ENCODE results near the gene LRP11.

The LRP11 gene

GRCh38 chr6:149876241-149876933 lies 12.2 kb upstream of the LRP11 start:
- H3K27me3 ChIP-seq (ENCODE audit: insufficient read depth, low read length, poor library complexity, severe bottlenecking) = no peaks in the 10 kb centered on the region
- no peak overlapping the region for H3K9ac ChIP-seq (ENCODE audit: low read depth, low read length, poor library complexity, severe bottlenecking)
- no peaks in the 10 kb centered on the region for H3K4me1 ChIP-seq (ENCODE audit: insufficient read depth, low read length, poor library complexity, severe bottlenecking)
- no peaks in the 10 kb centered on the region for H4K20me1 ChIP-seq (ENCODE audit: insufficient read depth, low read length, poor library complexity, severe bottlenecking)
- H3K9me3 ChIP-seq (ENCODE audit: insufficient read depth, low read depth, low read length) = no peaks in the 10 kb centered on the region
- no peaks in the 10 kb centered on the region for H3F3A ChIP-seq (ENCODE audit: low read depth)
- TF ChIP-seq EZH2phosphoT487 (IDR thresholded peaks at IDR 0.05; ENCODE audit: borderline replicate concordance) (no peak), CTCF (conservative IDR thresholded peaks at IDR 0.05; ENCODE audit: low read length) (no peak)
- H3K9me2 ChIP-seq (replicated peaks; ENCODE audit: low read depth, low read length) = no peaks in the 10 kb centered on the region
- no peak overlapping the region for H2AFZ ChIP-seq (ENCODE audit: low read length)
- H3K4me3 ChIP-seq (ENCODE audit: low read length, poor library complexity, severe bottlenecking) = no peak overlapping the region
- H3K79me2 ChIP-seq (ENCODE audit: insufficient read depth, low read length) = no peaks in the 10 kb centered on the region
- no peaks in the 10 kb centered on the region for H3K36me3 ChIP-seq (ENCODE audit: insufficient read depth, low read length)
- H3K4me2 ChIP-seq (ENCODE audit: low read depth, low read length, poor library complexity, severe bottlenecking) = no peak overlapping the region

GRCh38 chr6:149872233-149872632 lies 8.1 kb upstream of the LRP11 start:
- Histone ChIP-seq H3K9ac (ENCODE audit: low read depth, low read length, poor library complexity, severe bottlenecking) (no peak overlapping the region), H3K9me2 (replicated peaks; ENCODE audit: low read depth, low read length) (no peaks in the 10 kb centered on the region), H3K79me2 (ENCODE audit: insufficient read depth, low read length) (no peaks in the 10 kb centered on the region), H2AFZ (ENCODE audit: low read length) (no peak overlapping the region), H3K4me1 (ENCODE audit: insufficient read depth, low read length, poor library complexity, severe bottlenecking) (peaks cover 7% of the 10 kb centered on the region), H3K27me3 (ENCODE audit: insufficient read depth, low read length, poor library complexity, severe bottlenecking) (no peaks in the 10 kb centered on the region), H3K4me2 (ENCODE audit: low read depth, low read length, poor library complexity, severe bottlenecking) (no peak overlapping the region), H3F3A (ENCODE audit: low read depth) (no peaks in the 10 kb centered on the region), H3K36me3 (ENCODE audit: insufficient read depth, low read length) (no peaks in the 10 kb centered on the region), H3K4me3 (ENCODE audit: low read length, poor library complexity, severe bottlenecking) (no peak overlapping the region), H4K20me1 (ENCODE audit: insufficient read depth, low read length, poor library complexity, severe bottlenecking) (no peaks in the 10 kb centered on the region), H3K9me3 (ENCODE audit: insufficient read depth, low read depth, low read length) (no peaks in the 10 kb centered on the region)
- TF ChIP-seq EZH2phosphoT487 (IDR thresholded peaks at IDR 0.05; ENCODE audit: borderline replicate concordance) = no peak
- no peak for TF ChIP-seq CTCF (conservative IDR thresholded peaks at IDR 0.05; ENCODE audit: low read length)

GRCh38 chr6:149871182-149871581 lies 7.0 kb upstream of the LRP11 start:
- Histone ChIP-seq H3K4me2 (ENCODE audit: low read depth, low read length, poor library complexity, severe bottlenecking) (no peak overlapping the region), H3K36me3 (ENCODE audit: insufficient read depth, low read length) (no peaks in the 10 kb centered on the region), H3K4me3 (ENCODE audit: low read length, poor library complexity, severe bottlenecking) (no peak overlapping the region), H3K9me2 (replicated peaks; ENCODE audit: low read depth, low read length) (no peaks in the 10 kb centered on the region), H3K9me3 (ENCODE audit: insufficient read depth, low read depth, low read length) (no peaks in the 10 kb centered on the region), H3K27me3 (ENCODE audit: insufficient read depth, low read length, poor library complexity, severe bottlenecking) (no peaks in the 10 kb centered on the region), H3K9ac (ENCODE audit: low read depth, low read length, poor library complexity, severe bottlenecking) (no peak overlapping the region), H3F3A (ENCODE audit: low read depth) (no peaks in the 10 kb centered on the region), H2AFZ (ENCODE audit: low read length) (no peak overlapping the region), H4K20me1 (ENCODE audit: insufficient read depth, low read length, poor library complexity, severe bottlenecking) (no peaks in the 10 kb centered on the region), H3K4me1 (ENCODE audit: insufficient read depth, low read length, poor library complexity, severe bottlenecking) (peaks cover 14% of the 10 kb centered on the region), H3K79me2 (ENCODE audit: insufficient read depth, low read length) (no peaks in the 10 kb centered on the region)
- no peak for TF ChIP-seq EZH2phosphoT487 (IDR thresholded peaks at IDR 0.05; ENCODE audit: borderline replicate concordance)
- TF ChIP-seq CTCF (conservative IDR thresholded peaks at IDR 0.05; ENCODE audit: low read length) = no peak
